Prostate gland (tissue), 2 donors: ENCODE data around the gene TRIM14.

Source experiments
- CTCF ChIP-seq, 4 experiments: fragments of 200-600 bp in 2 of 4; fragments of 450-650 bp in 2 of 4; sonication (generic) in 2 of 4; IDR thresholded peaks; 1 replicate in 3 of 4; 2 replicates in 1 of 4; pipeline ENCODE4 v1.5.1; 2016 to 2019; ENCODE audit warnings: antibody characterized with exemption in 4 of 4, mild to moderate bottlenecking in 2 of 4, moderate library complexity in 2 of 4
- POLR2A ChIP-seq: fragments of 450-650 bp; IDR thresholded peaks from one replicate; pipeline ENCODE4 v1.6.1; 2016; ENCODE audit warnings: antibody characterized with exemption, mild to moderate bottlenecking
- POLR2AphosphoS5 ChIP-seq: sonication (generic); formaldehyde crosslinking; IDR thresholded peaks from one replicate; pipeline ENCODE4 v1.6.1; 2017; ENCODE audit warnings: antibody characterized with exemption

GRCh38 chr9:98104445-98104881 lies 14.6 kb downstream of the TRIM14 start:
- TF ChIP-seq POLR2AphosphoS5 (peak; percentile 3), POLR2A (no peak), CTCF (IDR thresholded peaks at IDR 0.05) (no peak)
